ENCODE data around the gene FGR.
A peak's percentile ranks its signal among the peaks of the same experiment; 100 is the strongest.
"Not testable (repeated sequence)": the region's sequence is repeated elsewhere in the genome, so short reads cannot be mapped to it uniquely, and the experiment has no call there.

FGR gene

DNA sequence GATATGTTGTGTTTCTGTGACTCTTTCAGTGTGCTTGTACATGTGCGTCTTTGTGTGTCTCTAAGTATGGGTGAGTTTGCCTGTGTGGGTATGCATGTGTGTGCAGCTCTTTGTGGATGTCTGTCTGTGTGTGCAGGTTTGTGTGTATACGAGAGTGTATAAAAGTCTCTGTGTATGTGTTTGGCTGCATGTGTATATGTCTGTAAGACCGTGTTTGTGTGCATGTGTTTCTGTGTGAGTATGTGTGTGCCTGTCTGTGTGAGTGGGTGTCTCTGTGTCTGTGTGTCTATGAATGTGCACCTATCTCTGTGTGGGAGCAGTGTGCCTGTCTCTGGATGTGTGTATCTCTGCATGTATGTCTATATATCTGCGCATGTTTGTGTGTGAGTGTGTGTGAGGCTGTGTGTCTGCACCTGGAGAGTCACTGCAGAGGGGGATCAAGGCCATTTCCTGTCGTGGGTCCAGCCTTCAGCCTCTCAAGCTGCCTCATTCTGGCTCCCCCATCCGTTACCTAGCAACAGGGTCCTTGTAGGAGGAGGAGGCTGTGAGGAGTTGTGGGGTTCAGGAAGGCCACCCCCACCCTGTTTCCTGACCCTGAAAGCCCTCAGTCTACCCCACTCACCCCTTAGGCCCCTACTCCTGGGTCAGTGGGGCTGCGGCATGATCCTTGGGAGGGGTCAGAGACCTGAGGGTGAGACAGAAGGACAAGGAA is 10.4 kb downstream of the FGR start:
- TF ChIP-seq, protein P1, sequence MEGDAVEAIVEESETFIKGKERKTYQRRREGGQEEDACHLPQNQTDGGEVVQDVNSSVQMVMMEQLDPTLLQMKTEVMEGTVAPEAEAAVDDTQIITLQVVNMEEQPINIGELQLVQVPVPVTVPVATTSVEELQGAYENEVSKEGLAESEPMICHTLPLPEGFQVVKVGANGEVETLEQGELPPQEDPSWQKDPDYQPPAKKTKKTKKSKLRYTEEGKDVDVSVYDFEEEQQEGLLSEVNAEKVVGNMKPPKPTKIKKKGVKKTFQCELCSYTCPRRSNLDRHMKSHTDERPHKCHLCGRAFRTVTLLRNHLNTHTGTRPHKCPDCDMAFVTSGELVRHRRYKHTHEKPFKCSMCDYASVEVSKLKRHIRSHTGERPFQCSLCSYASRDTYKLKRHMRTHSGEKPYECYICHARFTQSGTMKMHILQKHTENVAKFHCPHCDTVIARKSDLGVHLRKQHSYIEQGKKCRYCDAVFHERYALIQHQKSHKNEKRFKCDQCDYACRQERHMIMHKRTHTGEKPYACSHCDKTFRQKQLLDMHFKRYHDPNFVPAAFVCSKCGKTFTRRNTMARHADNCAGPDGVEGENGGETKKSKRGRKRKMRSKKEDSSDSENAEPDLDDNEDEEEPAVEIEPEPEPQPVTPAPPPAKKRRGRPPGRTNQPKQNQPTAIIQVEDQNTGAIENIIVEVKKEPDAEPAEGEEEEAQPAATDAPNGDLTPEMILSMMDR (IDR thresholded peaks at IDR 0.05; ENCODE audit: extremely low read depth, missing control alignments), result no peak
- DNase-seq (ENCODE audit: low spot score), result peak; percentile 73

DNA sequence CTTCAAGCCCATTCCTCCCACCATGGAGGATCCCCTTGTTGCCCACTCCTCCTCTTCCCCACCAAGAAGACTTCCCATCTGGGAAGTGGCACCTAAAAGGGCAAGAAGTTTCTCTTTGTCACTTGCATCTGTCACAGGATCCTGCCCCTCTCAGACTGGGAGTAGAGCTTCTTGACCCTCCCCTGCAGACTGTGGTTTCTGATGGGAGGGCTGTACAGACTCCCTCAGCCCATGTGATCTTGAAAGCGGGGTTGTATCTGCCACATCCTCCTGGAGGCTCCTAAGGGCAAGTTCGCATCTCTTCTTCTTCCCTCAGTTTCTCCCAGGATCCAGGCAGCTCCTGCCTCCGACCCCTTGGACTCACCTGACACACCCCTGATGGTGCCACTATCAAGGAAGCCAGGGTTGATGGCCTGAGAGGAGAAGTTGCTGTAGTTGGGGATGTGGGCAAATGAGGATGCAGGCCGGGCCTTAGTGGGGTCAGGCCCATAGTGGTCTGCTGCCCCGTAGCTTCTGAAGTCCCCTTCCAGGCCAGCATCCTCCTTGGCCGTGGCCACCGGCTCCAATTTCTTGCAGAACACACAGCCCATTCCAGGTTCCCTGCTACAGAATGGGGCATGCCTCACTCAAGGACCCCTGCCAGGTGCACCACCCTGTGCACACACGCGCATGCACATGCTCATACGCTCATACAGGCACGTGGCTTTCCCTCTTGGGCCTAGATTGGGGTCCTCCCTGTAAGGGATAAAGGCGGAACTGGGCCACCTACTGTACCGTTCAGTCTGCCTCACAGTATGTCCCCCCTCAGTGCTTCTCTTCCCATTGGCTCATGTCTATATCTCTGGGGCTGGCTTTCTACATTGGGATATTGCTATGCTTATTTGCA is 11.4 kb downstream of the FGR start:
- TF ChIP-seq, protein P1 (IDR thresholded peaks at IDR 0.05; ENCODE audit: extremely low read depth, missing control alignments), result no peak

DNA sequence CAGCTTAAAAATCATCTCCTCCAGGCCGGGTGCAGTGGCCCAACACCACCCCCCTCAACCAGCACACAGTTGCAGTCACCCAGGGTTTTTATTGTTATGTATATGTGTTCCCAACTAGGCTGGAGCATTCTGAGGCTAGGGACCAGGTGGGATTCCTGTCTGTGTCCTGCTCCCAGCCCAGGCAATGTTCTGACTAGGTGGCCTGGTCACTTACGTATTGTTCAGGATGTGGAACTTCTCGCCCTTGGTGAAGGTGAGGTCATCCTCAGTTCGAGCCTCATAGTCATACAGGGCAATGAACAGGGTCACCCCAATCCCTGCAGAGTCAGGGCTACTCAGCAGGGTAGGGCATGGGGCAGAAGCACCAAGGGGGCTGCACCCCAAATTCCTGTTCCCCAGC is 12.2 kb downstream of the FGR start:
- DNase-seq (ENCODE audit: low spot score), result no peak
- TF ChIP-seq, protein P1 (IDR thresholded peaks at IDR 0.05; ENCODE audit: extremely low read depth, missing control alignments), result no peak

More for the DNA sequence above, 11.4 kb downstream of the FGR start:
- DNase-seq (ENCODE audit: low spot score), result no peak

DNA sequence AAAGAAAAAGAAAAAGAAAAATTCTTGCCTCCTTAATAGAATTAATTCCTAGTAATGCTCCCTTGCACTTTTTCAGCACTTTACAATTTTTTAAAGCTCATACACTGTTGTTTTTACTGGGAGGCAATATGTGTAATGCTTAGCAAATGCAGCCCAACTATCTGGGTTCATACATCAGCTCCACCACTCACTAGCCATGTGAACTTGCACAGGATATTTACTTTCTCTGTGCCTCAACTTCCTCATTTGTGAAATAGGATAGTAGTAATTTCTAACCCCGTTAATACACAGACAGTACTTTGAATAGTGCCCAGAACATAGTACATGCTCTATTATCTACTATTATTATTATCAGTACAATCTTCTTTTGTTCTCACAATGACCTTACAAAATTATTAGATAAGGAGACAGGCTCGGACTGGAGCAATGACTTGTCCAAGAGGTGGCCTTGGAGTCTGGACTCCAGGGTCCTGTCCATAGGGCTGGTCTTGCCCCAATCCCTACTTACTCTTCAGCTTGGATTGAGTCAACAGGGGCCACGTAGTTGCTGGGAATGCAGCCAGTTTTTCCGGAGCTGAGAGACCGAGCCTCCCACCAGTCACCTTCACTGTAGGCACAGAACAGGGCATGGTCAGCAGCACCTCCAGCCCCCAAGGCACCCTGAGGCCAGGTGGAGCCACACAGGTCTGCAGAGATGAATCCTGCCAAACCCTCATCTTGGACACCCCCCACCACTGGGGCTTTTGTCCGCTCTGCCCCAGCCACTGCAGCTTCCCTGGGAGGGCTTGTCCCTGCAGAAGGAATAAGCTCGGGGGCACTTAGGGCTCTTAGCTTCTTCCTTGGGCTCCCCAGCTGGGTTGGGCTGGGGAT is 13.7 kb downstream of the FGR start:
- no peak for DNase-seq (ENCODE audit: low spot score)
- TF ChIP-seq, protein P1 (IDR thresholded peaks at IDR 0.05; ENCODE audit: extremely low read depth, missing control alignments), result no peak

DNA sequence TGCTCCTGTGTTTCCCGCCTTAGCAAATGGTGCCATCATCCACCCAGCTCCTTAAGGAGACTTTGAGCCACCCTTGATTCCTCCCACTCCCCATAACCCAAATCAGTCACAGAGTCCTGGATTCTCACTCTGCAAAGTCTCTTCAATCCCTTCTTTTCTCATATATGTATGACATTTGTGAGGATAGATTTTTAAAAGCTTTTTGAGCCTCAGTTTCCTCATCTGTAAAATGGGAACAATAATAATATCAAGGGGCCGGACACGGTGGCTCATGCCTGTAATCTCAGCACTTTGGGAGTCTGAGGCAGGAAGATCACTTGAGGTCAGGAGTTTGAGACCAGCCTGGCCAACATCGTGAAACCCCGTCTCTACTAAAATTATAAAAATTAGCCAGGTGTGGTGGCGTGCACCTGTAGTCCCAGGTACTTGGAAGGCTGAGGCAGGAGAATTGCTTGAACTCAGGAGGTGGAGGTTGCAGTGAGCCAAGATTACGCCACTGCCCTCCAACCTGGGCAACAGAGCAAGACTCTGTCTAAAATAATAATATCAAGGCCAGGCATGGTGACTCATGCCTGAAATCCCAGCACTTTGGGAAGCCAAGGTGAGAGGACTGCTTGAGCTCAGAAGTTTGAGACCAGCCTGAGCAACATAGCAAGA is 15.1 kb downstream of the FGR start:
- not testable (repeated sequence) for DNase-seq (ENCODE audit: low spot score)

DNA sequence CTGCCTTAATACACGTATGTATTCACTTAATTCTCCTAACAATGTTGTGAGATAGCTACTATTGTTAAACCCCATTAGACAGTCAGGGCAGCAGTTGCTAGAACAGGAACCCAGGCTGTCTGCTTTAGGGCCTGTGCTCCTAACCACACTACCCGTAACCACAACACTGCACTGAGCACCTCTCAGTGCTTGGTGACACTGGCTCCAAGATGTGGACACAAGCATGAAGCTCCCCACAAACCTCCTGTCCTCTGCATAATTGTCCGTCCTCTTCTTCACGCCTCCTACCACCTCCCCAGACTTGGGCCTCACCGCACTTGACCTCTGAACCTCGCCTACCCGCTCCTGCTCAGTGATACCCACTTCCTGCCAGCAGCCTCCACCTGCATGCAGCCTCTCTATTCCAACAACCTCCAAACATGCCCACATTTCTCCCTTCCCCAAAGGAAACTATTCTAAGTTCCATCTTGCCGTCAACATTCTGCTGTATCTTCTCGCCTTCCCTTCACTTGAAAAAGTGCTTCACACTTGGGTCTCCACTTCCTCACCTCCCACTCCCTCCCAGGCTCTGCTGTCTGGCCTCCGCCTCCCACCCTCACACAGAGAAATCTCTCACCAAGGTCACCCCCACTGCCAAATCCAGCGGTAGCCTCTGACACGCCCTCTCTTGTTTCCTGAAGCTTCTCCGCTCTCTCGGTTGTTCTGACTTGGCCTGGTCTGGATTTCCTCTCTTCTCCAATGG is 16.5 kb downstream of the FGR start:
- DNase-seq (ENCODE audit: low spot score), result no peak
- TF ChIP-seq, protein P1 (IDR thresholded peaks at IDR 0.05; ENCODE audit: extremely low read depth, missing control alignments), result no peak

DNA sequence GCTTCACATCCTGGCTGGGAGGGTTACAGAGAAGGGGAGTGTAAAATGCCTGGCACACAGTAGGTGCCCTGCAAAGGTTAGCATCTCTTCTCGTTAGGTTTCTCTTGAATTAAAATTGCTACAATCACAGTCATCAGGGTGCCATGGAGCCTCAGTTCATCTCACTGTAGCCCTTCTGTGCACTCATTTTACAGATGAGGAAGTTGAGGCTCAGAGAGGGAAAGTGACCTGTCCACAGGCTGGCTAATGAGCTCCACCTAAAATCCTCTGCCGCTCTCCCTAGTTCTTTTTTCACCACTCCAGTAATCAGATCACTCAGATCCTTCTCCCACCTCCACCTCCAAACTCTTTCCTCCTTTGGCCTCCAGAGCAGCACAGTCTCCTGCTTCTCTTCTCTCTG is 17.6 kb downstream of the FGR start:
- TF ChIP-seq, protein P1 (IDR thresholded peaks at IDR 0.05; ENCODE audit: extremely low read depth, missing control alignments), result no peak
- no peak for DNase-seq (ENCODE audit: low spot score)

All from GM20000 (cell line).